ENCODE results near the gene HDAC4.

The HDAC4 gene

GRCh38 chr2:239006622-239007285, 394.1 kb downstream of the HDAC4 start:
- no peak for DNase-seq (ENCODE audit: low spot score)

DNA sequence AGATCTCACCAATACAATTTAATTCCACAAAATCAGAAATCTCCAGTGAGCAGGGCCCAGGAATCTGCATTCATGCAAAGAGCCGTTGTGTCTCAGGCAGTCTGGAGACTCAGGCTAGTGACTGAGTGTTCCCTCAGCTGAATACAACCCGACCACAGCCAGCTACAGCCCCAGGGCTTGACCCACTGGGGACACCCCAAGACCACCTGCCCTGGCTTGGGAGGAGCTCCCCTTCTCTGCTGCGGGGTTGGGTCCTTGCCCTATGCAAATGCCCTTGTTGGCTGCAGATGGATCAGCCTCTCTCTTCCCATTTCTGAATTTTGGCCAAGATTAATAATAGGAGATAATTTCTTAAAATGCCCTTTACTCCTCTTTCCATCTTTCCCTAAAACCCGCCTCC, 395.2 kb downstream of the HDAC4 start:
- no peak for DNase-seq (ENCODE audit: low spot score)

DNA sequence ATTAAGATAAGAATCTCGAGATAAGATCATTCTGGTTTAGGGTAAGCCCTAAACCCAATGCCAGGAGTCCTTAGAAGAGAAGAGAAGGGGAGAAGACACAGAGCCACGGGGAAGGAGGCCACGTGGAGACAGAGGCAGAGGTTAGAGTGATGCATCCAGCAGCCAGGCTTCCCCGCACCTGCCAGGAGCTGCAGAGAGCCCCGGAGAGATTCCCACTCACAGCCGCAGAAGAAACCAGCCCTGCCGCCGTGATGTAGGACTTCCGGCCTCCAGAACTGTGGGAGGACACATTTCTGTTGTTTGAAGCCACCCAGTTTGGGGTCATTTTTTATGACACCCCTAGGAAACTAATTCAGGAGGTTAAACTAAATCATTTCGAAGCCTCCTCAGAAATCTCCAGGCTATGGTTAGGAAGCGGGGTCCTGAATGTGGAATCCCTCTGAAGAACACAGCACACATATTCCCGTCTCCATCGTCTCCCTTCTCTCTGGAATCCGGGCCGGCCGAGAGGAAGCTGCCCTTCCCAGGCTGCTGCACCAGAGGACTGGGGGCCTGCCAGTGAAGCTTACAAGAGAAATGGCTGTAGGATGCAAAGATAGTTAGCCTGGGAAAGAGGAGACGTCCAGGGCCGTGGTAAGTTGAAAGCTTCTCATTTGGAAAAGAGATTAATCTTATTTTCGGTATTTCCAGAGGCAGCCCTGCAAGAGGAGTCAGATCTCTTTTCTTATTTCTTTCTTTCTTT, 396.4 kb downstream of the HDAC4 start:
- no peak for DNase-seq (ENCODE audit: low spot score)

GRCh38 chr2:239003624-239004273, 397.1 kb downstream of the HDAC4 start:
- DNase-seq (ENCODE audit: low spot score): no peak

DNA sequence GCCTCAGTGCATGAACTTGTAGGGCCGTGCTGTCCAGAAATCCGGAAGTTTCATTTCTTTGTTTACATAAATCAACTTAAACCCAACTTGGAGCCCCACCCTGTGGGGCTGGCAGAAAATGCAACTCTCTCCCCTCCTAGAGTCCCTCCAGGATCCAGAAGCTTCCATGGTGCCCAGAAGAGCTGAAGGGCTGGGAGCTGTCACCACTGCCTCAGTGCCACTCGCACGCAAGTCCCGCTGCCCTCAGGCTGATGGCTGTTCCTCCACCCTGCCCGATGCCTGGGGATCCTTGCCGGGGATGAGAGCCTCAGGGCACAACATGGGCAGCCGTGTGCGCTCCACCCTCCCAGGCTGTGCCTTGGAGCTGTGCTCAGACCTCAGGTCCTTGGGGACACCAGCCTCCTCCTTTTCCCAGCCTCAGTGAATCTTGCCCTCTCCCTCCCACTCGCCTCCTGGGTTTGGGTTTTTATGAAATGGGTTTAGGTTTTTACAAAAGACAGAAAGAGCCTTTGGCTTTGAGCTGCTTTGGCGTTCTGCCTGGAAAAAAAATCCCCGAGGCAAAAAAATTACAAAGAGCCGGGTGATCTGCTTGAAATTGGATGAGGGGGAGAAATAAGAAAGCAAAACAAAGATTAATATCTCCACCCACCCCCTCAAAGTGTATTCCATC, 397.7 kb downstream of the HDAC4 start:
- peak; percentile 77 for DNase-seq (ENCODE audit: low spot score)

GRCh38 chr2:239002591-239002953, 398.2 kb downstream of the HDAC4 start:
- no peak for DNase-seq (ENCODE audit: low spot score)

DNA sequence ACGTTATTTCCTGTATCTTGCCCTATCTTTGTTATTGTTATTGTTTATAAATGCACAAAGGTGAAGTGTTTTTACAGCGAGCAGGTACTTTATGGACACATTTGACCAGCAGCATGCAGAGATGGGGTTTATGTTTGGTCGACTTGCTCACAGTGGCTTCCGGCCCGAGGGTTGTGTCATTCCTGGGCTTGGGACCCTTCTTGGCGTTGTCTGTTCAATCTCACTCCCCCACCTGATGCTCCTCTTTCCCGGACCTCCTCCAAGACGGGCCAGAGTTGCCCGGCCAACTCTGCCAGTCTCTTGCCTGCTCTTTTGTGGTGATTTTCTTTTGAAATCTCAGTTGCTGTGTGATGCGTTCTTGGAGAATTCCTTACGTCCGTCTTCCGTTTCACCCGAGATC, 399.0 kb downstream of the HDAC4 start:
- DNase-seq (ENCODE audit: low spot score): no peak

- no peak for DNase-seq (ENCODE audit: low spot score)
These were observed 400.2 kb downstream of the HDAC4 start for GRCh38 chr2:239000500-239001073.

GRCh38 chr2:239000089-239000488, 400.7 kb downstream of the HDAC4 start:
- DNase-seq (ENCODE audit: low spot score): no peak

GRCh38 chr2:238999291-238999741, 401.5 kb downstream of the HDAC4 start:
- no peak for DNase-seq (ENCODE audit: low spot score)

DNA sequence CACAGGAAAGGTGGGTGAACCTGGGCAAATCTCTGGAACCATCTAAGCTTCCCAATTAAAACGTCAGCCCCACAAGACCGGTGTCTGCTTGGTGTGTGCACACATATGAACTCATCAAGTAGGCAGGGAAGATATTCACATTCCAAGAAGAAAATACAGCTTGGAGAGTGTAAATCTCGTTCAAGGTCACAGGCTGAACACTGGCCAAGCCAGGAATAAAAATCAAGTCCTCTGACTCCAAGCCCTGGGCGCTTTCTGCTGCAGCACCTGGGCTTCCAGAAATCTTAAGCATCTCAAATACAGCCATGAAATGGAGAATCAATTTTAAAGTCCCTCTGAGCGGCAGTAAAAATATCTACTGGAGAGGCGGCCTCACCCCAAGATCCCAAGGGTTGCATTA, 402.0 kb downstream of the HDAC4 start:
- DNase-seq (ENCODE audit: low spot score): no peak

Data from AG08396 (cell line).